OCI-LY1 (cell line): ENCODE measurements around the gene SYTL1.

Experiments used
- H2AFZ ChIP-seq: fragments of 200-600 bp; sonication (generic), shearing (Covaris generic); 2 replicates; pipeline ENCODE4 v1.6.0; 2014; ENCODE audit warnings: antibody characterized with exemption, mild to moderate bottlenecking, low read length
- H3F3A ChIP-seq: fragments of 200-600 bp; sonication (generic), shearing (Covaris generic); 2 replicates; pipeline ENCODE4 v1.6.0; 2014; ENCODE audit warnings: mild to moderate bottlenecking, antibody characterized with exemption, low read length, moderate library complexity; ENCODE audit not compliant: insufficient read depth
- H3K27ac ChIP-seq: fragments of 200-600 bp; sonication (generic); 2 replicates; pipeline ENCODE4 v1.5.1; 2014; ENCODE audit warnings: low read length, mixed run types, mild to moderate bottlenecking, low read depth; ENCODE audit not compliant: poor library complexity, severe bottlenecking
- H3K27me3 ChIP-seq: fragments of 200-600 bp; sonication (generic); 2 replicates; pipeline ENCODE4 v1.6.0; 2014; ENCODE audit warnings: antibody characterized with exemption, mild to moderate bottlenecking, low read length, moderate library complexity; ENCODE audit not compliant: insufficient read depth
- H3K36me3 ChIP-seq: fragments of 200-600 bp; sonication (generic); 2 replicates; pipeline ENCODE4 v1.6.1; 2014; ENCODE audit warnings: mild to moderate bottlenecking, antibody characterized with exemption, low read length, moderate library complexity, mixed read lengths; ENCODE audit not compliant: insufficient read depth
- H3K4me1 ChIP-seq: fragments of 200-600 bp; sonication (generic); 2 replicates; pipeline ENCODE4 v1.5.1; 2014; ENCODE audit warnings: mild to moderate bottlenecking, low read length, moderate library complexity; ENCODE audit not compliant: insufficient read depth, severe bottlenecking
- H3K4me2 ChIP-seq: fragments of 200-600 bp; sonication (generic), shearing (Covaris generic); 2 replicates; pipeline ENCODE4 v1.6.1; 2014; ENCODE audit warnings: low read length
- H3K4me3 ChIP-seq: fragments of 200-600 bp; sonication (generic); 2 replicates; pipeline ENCODE4 v1.5.1; 2014; ENCODE audit warnings: low read length, low read depth, mild to moderate bottlenecking, mixed read lengths; ENCODE audit not compliant: poor library complexity, severe bottlenecking
- H3K79me2 ChIP-seq: fragments of 200-600 bp; shearing (Covaris generic); 2 replicates; pipeline ENCODE4 v1.6.1; 2016; ENCODE audit warnings: mixed run types, low read length, mixed read lengths; ENCODE audit not compliant: insufficient read depth
- H3K9ac ChIP-seq: fragments of 200-600 bp; sonication (generic), shearing (Covaris generic); 2 replicates; pipeline ENCODE4 v1.6.1; 2014; ENCODE audit warnings: mild to moderate bottlenecking, low read length, mixed read lengths
- H3K9me2 ChIP-seq: fragments of 200-600 bp; sonication (generic), shearing (Covaris generic); 2 replicates; pipeline ENCODE4 v1.6.1; 2014; ENCODE audit warnings: low read depth, mild to moderate bottlenecking, low read length, mixed read lengths
- H3K9me3 ChIP-seq: fragments of 200-600 bp; shearing (Covaris generic); 2 replicates; pipeline ENCODE4 v1.6.1; 2014; ENCODE audit warnings: low read length, mixed read lengths
- H4K20me1 ChIP-seq: fragments of 200-600 bp; sonication (generic), shearing (Covaris generic); 2 replicates; pipeline ENCODE4 v1.6.0; 2016; ENCODE audit warnings: mild to moderate bottlenecking, low read length; ENCODE audit not compliant: insufficient read depth
- EZH2 ChIP-seq: fragments of 200-600 bp; sonication (generic), shearing (Covaris generic); IDR thresholded peaks from 2 replicates; pipeline ENCODE4 v1.8.0; 2017; ENCODE audit warnings: borderline replicate concordance, mixed run types, mild to moderate bottlenecking, antibody characterized with exemption, low read length, moderate library complexity, mixed read lengths
- TF ChIP-seq, protein P1 (sequence below): fragments of 200-600 bp; sonication (generic), shearing (Covaris generic); IDR thresholded peaks from 2 replicates; pipeline ENCODE4 v1.5.1; 2017; ENCODE audit warnings: mild to moderate bottlenecking, antibody characterized with exemption, low read length, moderate library complexity, mixed read lengths

The SYTL1 gene

GRCh38 chr1:27299385-27300271, 42.2 kb upstream of the SYTL1 start:
- H3K4me1 ChIP-seq: no peaks in the 10 kb centered on the region
- no peak overlapping the region for H3K4me3 ChIP-seq
- no peak overlapping the region for H3K4me2 ChIP-seq
- no peaks in the 10 kb centered on the region for H4K20me1 ChIP-seq
- no peaks in the 10 kb centered on the region for H3K9me3 ChIP-seq
- H3K9ac ChIP-seq: no peak overlapping the region
- H2AFZ ChIP-seq: no peak overlapping the region
- no peak overlapping the region for H3K27ac ChIP-seq
- H3K36me3 ChIP-seq: peaks cover 19% of the 10 kb centered on the region; the same call in 1 of the 2 replicates
- H3K79me2 ChIP-seq: no peaks in the 10 kb centered on the region
- no peaks in the 10 kb centered on the region for H3K27me3 ChIP-seq
- no peak for TF ChIP-seq EZH2
- TF ChIP-seq, protein P1, sequence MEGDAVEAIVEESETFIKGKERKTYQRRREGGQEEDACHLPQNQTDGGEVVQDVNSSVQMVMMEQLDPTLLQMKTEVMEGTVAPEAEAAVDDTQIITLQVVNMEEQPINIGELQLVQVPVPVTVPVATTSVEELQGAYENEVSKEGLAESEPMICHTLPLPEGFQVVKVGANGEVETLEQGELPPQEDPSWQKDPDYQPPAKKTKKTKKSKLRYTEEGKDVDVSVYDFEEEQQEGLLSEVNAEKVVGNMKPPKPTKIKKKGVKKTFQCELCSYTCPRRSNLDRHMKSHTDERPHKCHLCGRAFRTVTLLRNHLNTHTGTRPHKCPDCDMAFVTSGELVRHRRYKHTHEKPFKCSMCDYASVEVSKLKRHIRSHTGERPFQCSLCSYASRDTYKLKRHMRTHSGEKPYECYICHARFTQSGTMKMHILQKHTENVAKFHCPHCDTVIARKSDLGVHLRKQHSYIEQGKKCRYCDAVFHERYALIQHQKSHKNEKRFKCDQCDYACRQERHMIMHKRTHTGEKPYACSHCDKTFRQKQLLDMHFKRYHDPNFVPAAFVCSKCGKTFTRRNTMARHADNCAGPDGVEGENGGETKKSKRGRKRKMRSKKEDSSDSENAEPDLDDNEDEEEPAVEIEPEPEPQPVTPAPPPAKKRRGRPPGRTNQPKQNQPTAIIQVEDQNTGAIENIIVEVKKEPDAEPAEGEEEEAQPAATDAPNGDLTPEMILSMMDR: no peak
- H3K9me2 ChIP-seq: no peaks in the 10 kb centered on the region
- H3F3A ChIP-seq: no peaks in the 10 kb centered on the region

DNA sequence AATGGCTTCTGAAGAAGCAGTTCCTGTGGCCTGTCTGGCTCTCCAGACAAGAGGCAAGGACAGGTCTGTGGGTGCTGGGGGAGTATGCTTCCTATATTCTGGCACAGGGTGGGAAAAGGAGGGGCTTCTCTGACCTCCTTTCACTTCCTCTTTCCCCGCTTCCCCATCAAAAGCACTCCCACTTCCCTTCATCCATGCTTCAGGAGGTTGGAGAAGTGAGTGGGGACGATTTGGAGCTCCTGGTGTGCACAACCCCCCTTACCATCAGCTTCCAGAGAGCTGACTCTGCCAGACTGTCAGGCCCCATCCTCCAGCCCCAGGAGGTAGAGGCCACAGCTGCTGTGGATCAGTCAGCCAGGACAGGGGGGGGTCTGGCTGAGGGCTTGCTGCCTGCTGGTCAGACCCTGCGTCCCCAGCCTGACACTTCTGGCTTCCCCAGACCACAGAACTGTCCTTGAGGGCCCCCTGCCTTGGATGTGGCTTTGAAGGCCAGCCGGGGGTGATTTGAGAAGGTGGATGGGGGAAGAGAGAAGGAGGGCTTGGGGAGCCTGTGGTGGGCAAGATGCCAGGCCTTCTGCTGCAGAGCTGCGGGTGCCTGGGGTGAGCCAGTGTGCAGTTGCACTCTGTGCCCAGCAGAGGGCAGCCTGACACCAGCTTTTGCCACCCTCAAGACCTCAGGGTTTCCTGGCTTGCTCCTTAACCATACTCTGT, 41.3 kb upstream of the SYTL1 start:
- no peak overlapping the region for H3K4me2 ChIP-seq
- no peak overlapping the region for H3K27ac ChIP-seq
- no peak overlapping the region for H3K4me3 ChIP-seq
- H3K36me3 ChIP-seq: peaks cover 18% of the 10 kb centered on the region; the same call in 1 of the 2 replicates
- no peaks in the 10 kb centered on the region for H3K79me2 ChIP-seq
- TF ChIP-seq, protein P1: peak; percentile 88
- TF ChIP-seq EZH2: no peak
- H4K20me1 ChIP-seq: no peaks in the 10 kb centered on the region
- H3K9me3 ChIP-seq: no peaks in the 10 kb centered on the region
- H3K9ac ChIP-seq: no peak overlapping the region
- no peaks in the 10 kb centered on the region for H3K9me2 ChIP-seq
- no peaks in the 10 kb centered on the region for H3F3A ChIP-seq
- no peak overlapping the region for H2AFZ ChIP-seq
- no peaks in the 10 kb centered on the region for H3K27me3 ChIP-seq
- no peaks in the 10 kb centered on the region for H3K4me1 ChIP-seq

DNA sequence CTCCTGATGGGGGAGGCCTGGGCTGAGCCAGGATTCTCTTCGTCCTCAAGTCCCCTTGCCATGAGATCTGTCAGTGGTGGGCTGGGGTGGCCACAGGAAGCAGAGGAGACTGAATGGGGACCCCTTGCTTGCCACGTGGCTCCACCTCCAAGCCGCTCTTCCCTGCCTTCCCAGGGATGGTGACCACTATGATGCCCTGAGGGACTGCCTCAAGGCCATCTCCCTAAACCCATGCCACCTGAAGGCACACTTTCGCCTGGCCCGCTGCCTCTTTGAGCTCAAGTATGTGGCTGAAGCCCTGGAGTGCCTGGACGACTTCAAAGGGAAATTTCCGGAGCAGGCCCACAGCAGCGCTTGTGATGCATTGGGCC, 40.8 kb upstream of the SYTL1 start:
- Histone ChIP-seq H3K79me2 (no peaks in the 10 kb centered on the region), H4K20me1 (no peaks in the 10 kb centered on the region), H3K27me3 (no peaks in the 10 kb centered on the region), H3K27ac (no peak overlapping the region), H3K4me3 (no peak overlapping the region), H3K9me3 (no peaks in the 10 kb centered on the region), H3K4me2 (no peak overlapping the region), H3F3A (no peaks in the 10 kb centered on the region), H2AFZ (no peak overlapping the region), H3K36me3 (peaks cover 18% of the 10 kb centered on the region; the same call in 1 of the 2 replicates), H3K9ac (no peak overlapping the region), H3K4me1 (no peaks in the 10 kb centered on the region), H3K9me2 (no peaks in the 10 kb centered on the region)
- TF ChIP-seq EZH2: no peak
- TF ChIP-seq, protein P1: no peak
